Myocyte (in vitro differentiated cells): ENCODE data around the gene STAU1. TPM values are rescaled to one million over a fixed set of nuclear protein-coding genes. Genes with fewer than 3 reads are reported as not detected.
A peak's percentile ranks its signal among the peaks of the same experiment; 100 is the strongest.
"Not testable (repeated sequence)": the region's sequence is repeated elsewhere in the genome, so short reads cannot be mapped to it uniquely, and the experiment has no call there.

Experiments used
- DNase-seq: peaks from one replicate; pipeline ENCODE4 v3.0.0-alpha.2; 2012; ENCODE audit warnings: low read depth
- total RNA-seq: library from RNA; depleted of rRNA; stranded (reverse); fragments of >200 nt; gene quantifications from 2 replicates; pipeline ENCODE4 v1.2.3, GENCODE V29; 2014

STAU1 gene
- total RNA-seq, 1 donor from 2014 or later, result 80.7 TPM

DNA sequence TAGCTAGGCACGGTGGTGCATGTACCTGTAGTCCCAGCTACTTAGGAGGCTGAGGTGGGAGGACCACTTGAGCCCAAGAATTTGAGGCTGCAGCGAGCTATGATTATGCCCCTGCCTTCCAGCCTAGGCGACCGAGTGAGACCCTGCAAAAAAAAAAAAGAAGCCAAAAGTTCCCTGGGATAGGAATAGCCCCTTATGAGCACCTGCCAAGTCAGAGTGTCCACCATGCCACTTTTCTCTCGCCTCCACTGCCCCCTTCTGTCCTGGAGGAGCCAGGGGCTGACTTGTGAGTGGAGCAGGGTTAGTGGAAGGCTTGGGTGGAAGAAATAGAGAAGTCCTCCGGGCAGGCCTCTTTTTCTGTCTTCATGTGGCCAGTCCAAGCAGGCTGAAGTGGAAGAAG lies 18.9 kb upstream of the STAU1 start:
- no peak for DNase-seq

GRCh38 chr20:49203746-49204145 lies 15.6 kb upstream of the STAU1 start:
- DNase-seq, result no peak

GRCh38 chr20:49203011-49203410 lies 14.9 kb upstream of the STAU1 start:
- DNase-seq, result no peak

- DNase-seq, result no peak
Observed at GRCh38 chr20:49199729-49200293, 11.7 kb upstream of the STAU1 start.

- DNase-seq, result not testable (repeated sequence)
Observed at GRCh38 chr20:49192944-49193518, 4.9 kb upstream of the STAU1 start.

GRCh38 chr20:49187330-49187850 lies 744 bp downstream of the STAU1 start:
- DNase-seq, result no peak

- peak; percentile 68 for DNase-seq
Observed at GRCh38 chr20:49186535-49187329, 1.4 kb downstream of the STAU1 start.

DNA sequence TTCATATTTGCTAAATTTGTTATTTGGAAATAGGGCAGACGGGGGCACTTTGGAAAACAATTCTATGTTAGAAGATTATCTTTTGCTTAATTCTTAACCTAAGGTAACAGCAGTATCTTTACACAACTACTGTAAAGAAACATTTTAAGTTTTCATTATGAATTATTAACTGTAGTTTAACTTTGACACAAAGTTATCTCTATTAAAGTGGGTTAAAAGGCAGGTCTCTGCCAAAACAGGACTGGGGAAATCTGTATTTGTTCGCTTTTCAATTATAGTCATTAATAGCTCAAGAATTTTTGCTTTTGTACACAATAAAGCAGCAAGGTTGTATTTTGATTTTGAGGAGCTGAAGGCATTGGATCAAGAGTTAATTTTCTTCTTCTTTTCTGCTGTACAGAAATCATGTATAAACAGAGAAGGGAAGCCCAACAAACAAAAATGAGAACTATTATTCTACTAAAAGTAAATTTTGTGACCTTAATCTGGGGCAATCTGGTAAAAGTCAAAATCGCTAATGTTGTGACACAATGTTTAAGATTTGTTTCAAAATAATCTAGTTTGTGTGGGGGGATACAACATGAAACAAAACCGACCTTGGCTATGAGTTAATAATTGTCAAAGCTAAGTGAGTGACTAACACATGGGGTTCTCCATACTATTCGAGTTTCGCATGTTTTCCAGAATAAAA lies 2.9 kb downstream of the STAU1 start:
- DNase-seq, result no peak

- no peak for DNase-seq
Observed at GRCh38 chr20:49184691-49185070, 3.5 kb downstream of the STAU1 start.

DNA sequence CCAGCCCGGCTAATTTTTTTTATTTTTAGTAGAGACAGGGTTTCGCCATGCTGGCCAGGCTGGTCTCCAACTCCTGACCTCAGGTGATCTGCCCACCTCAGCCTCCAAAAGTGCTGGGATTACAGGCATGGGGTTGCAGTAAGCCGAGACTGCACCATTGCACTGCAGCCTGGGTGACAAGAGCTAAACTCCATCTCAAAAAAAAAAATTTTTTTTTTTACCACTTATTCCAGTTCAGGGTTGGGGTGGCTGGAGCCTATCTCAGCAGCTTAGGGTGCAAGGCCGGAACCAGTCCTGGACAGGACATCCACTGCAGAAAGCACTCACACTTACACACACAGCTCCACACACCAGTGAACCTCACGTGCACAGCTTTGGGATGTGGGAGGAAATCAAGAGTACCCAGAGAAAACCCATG lies 4.0 kb downstream of the STAU1 start:
- not testable (repeated sequence) for DNase-seq

DNA sequence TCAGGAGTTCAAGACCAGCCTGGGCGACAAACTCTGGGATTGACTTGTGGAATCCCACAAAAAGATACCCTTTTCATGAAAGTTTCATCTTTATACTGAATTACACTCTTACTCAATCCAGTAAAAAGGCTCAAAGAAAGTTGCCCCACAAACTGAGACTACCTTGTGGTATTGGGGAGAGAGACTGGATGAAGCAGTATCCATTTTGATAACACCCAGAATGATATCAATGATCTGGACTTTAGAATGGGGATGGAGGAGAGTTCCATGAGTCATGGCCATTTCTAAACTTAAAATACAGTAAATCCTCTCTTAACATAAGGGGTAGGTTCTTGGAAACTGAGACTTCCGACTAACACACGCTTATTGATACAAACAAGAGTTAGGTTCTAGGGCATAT lies 4.7 kb downstream of the STAU1 start:
- DNase-seq, result no peak

DNA sequence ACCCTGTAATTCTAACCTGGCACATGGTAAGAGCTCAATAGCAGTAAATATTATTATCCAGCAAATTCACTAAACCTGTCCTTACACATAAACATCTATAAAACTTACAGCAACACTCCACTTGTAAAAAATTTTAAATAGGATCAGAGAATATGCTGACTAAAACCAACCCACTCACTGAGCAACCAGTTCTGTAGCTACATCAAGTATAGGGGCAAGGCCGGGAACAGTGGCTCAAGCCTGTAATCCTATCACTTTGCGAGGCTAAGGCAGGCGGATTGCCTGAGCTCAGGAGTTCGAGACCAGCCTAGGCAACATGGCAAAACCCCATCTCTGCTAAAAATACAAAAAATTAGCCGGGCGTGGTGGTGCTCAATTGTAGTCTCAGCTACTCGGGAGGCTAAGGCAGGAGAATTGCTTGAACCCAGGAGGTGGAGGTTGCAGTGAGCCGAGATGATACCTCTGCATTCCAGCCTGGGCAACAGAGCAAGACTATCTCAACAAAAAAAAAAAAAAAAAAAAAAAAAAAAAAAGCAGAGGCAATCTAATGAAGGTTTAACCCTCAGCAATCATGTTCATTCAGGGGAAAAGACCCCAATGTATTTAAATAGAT lies 6.8 kb downstream of the STAU1 start:
- DNase-seq, result no peak

GRCh38 chr20:49179368-49180277 lies 8.5 kb downstream of the STAU1 start:
- DNase-seq, result no peak

DNA sequence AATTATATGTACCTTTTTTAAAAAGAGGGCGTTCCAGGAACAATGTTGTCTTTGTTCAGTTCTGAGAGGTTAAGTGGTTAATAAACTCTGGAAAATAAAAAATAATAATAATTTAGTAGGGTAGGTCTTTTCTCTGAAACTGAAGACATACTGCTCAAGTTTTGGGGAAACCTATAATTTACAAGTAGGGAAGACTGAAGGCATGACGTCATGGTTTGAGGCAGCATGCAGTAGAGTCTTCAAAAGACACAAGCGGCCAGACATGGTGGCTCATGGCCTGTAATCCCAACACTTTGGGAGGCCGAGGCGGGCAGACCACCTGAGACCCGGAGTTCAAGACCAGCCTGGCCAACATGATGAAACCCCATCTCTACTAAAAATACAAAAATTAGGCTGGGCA lies 14.0 kb downstream of the STAU1 start:
- DNase-seq, result no peak

- no peak for DNase-seq
Observed at GRCh38 chr20:49172413-49172812, 15.7 kb downstream of the STAU1 start.

DNA sequence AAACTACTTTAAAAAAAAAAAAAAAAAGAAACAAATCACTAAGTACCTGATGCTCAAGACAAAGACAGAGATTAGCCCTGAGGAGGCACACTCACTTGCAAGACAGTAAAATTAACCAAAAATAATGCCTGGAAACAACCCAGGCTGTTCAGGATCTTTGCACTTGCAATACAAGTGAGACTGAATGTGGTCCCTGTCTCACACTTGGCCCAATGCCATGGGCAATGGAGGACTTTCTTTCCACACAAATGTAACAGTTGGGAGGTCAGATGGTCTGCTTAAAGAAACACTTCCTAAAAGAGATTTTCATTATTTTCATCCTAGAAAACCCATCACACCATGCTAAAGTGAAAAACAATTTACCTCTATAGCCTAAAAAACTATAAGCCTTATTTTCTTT lies 16.2 kb downstream of the STAU1 start:
- no peak for DNase-seq

- no peak for DNase-seq
Observed at GRCh38 chr20:49170714-49171113, 17.4 kb downstream of the STAU1 start.

DNA sequence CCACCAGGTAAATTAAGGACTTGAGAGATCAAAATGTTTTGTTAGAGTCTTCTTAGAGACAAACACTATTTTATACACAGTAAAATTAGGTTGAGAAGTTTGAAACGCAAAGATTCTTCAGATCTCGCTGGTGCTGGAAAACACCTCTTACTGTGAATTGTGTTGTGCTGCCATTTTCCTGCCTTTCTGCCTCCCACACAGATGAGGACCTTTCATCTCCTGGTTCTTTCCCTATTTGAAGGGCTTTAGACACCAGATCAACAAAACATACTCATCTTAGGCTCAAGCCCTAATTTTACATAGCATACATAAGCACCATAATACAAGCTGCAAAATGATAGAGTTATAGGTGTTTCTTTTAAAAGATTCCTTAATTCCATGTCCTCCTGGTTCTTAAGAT lies 18.6 kb downstream of the STAU1 start:
- DNase-seq, result no peak

- not testable (repeated sequence) for DNase-seq
Observed at GRCh38 chr20:49168864-49169263, 19.3 kb downstream of the STAU1 start.

- peak; percentile 64 for DNase-seq
Observed at GRCh38 chr20:49167811-49168507, 20.2 kb downstream of the STAU1 start.
